Measurements from ENCODE around the gene FILIP1.

The FILIP1 gene

DNA sequence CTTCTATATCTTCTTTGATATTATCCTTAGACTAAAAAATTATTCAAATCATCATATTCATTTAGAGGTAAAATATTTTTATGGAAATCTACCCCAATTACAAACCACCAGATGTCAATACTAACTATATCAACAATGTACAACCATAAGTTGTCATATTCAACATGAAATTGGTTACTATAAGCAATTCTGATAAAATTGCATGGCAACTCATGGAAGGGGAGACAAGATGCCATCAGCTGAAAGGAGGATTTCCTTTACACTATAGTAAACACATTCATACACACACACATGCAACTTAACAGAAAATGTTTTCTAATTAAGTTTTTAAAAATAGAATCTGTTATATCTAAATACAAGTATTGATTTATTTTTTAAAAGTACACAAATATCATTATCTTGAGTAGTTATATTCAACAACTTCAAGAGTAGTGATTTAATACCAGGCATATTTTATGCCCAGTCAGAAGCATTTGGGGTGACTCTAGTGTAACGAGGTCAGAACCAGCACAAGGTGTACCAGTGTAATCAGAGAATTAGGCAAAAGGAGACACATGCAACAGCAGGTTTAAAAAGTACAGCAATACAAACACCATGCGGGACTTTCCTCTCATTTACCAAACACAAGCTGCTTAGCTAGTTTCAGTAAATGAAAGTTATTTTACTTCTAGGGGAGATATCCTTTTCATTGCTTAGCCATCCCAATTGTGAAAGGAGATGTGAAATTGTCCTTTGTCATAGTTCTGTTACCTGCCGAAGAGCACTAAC, 1.0 kb downstream of the FILIP1 start:
- no peak for DNase-seq (ENCODE audit: low read depth in 2 of 2)

DNA sequence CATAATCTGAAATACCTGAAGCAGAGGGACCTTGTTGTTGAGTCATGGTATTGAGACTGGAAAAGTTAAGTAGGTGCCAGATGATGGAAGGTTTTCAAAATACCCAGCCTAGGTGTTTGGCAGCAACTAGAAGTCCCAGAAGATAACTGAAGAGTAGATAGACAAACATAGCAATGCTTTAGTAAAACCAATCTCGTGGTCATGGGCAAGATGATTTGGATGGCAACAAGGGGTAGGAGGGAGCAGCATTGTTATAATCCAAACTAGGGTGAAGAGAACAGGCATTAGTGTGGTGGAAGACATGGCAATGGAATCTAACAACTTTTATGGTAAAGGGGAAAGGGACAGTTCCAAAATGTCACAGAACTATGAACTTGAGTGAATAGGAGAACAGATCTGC, 2.3 kb downstream of the FILIP1 start:
- DNase-seq (ENCODE audit: low read depth in 2 of 2) = no peak

DNA sequence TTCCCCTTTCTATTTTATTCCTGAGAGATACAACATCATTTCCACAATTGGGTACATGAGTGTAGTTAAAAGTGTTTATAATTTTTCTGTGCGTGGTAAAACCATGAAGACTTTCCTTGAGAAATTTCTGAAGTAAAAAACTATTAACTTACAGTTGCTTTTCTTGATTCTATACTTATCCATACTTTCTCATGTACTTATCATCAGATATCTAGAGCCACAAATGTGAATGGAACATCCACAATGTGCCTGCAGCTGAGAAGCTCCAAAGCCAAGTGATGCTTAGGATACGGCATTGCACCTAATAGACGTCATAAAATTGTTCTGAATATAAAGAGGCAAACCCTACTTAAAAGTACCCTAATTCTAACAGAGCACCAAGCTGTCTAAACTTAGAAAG, 2.9 kb downstream of the FILIP1 start:
- no peak for DNase-seq (ENCODE audit: low read depth in 2 of 2)

DNA sequence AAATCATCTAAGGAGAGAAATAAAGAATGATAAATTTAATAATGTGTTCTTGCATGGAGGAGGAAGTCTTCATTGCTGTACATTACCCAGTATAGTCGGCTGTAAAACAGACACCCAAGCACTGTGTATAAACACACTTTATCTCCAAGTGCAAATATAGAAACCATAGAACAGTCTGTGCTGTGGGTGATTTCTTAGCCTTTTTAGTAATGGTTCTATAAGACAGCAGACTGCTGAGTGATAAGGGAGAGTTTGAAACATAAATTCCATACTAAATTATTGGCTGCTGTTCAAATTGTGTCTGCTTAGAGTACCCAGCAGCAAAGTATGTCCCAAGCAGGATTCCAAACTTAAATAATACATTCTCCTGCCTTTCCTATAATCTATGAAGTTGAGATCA, 4.6 kb downstream of the FILIP1 start:
- no peak for DNase-seq (ENCODE audit: low read depth in 2 of 2)

DNA sequence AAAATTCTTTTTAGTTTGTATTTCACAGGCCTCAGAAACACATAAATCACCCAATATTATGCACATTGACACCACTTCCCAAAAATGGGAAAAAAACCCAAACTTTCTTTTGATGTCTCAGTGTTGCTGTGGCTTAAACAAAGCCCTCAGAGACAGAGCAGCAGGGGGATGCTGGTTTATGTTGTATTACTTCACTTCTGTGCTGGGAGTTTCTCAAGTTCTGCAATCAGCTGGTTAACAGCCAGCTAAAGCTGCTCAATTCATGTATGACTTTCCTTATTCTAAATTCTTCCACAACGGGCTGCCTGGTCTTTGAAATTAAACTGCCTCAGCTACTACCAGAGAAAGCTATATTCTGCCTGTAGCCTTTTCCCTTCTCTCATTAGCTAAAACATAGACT, 5.6 kb downstream of the FILIP1 start:
- DNase-seq (ENCODE audit: low read depth in 2 of 2) = no peak

DNA sequence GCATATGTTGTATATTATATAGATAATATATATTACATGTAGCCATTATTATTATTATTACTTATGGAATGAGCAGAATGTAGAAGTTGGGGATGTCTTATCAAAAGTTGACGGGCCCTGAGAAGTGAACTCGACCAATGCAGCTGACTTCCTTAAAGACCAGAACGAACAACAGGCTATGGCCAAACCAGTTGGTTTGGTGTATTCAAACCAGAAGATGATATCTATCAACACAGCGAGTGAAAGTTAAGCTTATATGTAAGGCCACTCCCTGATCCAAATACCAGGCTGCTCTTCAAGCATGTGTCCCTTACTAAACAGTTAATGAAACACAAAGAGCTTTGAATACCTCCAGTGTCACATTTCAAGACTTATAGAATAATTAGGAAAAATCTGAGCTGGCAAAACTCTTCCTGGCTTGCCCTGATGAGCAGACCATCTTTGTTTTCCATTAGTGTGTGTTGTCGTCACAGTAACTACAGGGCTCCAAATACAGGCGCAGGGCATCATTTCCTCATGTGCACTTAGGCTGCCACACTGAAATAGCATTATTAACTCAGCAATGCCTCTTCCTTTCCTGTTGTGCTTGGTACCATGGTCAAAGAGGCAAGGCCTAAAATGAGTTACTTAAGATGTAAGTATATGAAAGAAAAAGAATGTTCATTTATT, 6.6 kb downstream of the FILIP1 start:
- DNase-seq (ENCODE audit: low read depth in 2 of 2) = no peak

DNA sequence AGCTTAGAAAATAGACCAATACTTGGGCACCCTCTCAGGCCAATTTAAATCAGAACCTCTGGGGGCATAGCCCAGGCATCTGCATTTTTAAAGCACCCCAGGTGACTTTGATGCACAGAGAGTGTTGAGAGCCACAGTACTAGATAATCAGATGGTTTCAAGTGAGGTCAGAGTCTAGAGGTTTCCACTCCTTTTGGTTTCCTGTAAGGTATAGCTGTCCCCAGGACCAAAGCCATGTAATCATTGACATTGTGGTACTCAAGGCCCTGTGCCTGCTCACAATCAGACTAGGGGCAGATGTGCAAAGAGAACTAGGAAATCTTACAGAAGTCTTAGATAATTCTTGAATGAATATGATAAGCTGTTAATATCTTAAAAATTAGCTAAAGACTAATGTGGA, 9.1 kb downstream of the FILIP1 start:
- DNase-seq (ENCODE audit: low read depth in 2 of 2) = no peak

DNA sequence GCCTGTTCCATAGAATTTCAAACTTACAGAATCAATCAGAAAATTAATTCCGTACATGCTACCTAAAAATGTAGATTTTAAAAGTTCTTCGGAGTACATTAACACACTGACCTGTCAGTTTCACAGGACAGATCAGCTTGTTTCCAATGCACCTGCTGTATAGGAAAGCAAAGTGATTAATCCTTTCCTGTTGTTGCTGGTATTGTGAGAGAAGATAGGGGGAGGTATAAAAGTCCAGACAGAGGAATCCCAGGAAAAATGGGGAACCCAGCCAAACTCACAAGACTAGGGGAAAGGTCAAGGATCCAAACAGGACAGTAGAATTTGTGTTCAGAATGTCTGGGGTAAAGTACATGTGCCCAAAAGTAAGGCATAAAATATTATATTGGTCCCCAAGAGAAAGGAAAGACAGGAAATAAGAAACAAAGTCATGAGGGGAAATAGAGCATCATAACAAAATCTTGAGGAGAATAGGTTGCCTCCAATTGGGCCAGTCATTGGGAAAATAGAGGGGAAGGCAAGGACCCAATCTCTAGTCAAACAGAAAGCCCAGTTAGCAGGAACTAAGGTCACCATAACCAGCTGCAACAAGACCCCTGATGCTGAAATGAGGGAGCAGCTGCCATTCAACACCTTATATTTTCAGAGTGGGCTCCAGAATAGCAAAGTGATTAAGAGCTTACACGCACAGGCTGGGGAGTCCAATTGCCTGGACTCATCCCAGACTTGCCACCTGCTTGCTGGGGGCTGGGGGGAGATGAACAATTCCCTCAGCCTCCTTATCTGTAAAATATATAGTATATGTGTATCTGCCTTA, 10.3 kb downstream of the FILIP1 start:
- DNase-seq (ENCODE audit: low read depth in 2 of 2) = no peak

DNA sequence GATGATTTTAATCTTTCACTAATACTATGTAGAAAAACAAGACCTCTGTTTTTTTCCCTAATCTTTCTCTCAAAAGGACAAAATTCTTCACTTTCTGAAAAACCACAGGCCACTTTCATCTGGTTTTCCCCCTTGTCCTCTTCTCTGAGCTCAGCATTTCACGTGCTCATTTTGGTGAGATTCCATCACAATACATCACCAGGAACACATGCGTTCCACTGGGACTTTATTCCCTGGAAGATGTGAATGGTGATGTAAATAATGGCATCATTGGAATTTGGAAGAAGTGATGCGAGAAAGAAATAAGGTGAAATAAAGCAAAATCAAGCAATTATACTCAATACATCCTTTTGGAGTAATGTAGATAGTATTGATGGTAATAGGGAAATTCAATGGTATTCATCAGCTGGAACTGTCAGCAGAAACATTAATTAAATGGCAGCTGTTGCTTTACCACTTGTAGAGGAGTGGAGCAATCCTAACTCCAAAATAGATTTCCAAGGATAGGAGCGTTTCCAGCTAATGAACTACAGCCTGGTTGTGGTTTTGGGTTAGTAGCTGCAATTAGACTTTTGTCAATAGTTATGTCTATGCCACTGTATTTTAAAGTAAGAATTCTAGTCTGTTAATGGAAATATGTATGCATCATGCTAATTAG, 11.5 kb downstream of the FILIP1 start:
- DNase-seq (ENCODE audit: low read depth in 2 of 2) = no peak

DNA sequence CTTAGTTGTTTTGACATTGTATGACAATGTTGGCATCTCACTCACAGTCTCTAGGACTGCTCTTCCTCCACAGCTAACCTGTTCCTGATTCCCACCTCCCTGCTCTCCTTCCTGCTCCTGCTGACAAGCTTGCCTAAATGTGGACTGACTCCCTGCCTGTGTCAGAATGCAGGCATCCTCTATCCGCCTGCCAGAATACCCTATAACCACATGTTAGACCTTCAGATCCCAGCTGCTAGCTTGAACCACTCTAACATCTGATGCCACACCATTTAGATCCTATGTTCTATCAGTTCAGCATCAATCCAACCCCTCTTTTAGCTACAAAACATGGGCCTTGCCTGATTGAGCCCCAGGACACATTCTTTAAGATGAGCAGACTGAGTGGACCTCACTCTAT, 12.2 kb downstream of the FILIP1 start:
- DNase-seq (ENCODE audit: low read depth in 2 of 2) = no peak

DNA sequence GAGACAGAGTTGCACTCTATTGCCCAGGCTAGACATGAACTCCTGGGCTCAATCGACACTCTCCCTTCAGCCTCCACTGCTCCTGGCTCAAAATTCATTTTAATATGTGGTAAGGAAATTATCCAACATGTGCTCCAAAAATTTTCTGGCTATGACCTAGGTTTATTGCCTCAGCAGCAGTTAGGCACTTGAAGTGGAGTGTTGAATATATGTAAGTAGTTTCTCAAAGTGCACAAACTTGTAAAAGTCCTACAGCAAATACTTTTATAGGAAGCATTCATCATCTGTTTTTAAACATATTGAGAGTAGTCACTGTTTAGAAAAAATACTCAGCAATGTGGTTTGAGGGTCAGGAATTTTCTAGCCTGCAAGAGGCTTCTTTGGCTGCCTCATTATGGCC, 13.2 kb downstream of the FILIP1 start:
- no peak for DNase-seq (ENCODE audit: low read depth in 2 of 2)

DNA sequence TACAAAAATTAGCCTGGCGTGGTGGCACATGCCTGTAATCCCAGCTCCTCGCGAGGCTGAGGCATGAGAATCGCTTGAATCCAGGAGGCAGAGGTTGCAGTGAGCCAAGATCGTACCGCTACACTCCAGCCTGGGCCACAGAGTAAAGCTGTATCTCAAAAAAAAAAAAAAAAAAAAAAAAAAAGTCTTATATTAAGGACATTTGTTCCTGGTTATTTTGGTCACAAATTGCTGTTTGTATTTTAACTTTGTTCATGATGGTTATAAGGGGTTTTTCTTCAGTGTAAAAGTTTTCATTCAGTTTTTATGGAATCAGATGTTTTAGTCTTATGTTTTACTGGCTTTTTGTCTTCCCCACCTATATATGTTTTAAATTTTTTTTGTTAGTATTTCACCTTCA, 13.9 kb downstream of the FILIP1 start:
- no peak for DNase-seq (ENCODE audit: low read depth in 2 of 2)

DNA sequence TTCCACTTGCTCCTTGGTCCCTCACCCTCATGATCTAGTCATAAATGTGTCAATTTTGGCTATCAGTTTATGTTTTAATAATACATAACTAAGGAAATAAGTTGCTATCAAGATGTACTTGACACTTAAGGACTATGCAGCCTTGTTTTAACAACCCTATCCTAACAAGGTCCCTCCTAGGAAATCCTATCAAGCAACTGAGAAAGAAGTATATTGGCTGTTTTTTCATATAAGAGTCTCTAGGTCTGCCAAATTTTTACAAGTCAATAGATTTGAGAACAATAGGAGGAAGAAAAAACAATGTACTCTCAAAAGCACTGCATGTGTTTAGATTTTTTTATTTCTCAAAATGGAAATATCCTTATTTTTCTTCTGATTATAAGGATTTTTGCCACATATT, 14.7 kb downstream of the FILIP1 start:
- no peak for DNase-seq (ENCODE audit: low read depth in 2 of 2)

DNA sequence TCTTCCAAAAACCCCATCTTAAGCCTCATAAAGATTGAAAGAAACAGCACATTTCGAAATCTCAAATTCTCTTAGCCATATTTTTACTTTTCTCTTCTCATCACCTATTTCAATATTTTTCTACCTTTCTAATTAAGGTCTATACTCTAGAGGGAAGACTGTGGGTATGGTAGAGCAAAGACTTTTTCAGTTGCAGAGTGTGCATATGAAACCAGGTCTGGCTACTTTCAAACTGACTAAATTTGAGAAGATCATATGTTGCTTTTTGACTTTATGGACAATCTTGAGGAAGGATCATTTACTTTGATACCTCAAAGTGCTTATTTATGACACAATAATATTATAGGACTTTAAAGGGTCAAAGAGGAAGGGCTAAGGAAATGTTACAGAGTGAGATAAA, 20.7 kb downstream of the FILIP1 start:
- DNase-seq (ENCODE audit: low read depth in 2 of 2) = no peak

DNA sequence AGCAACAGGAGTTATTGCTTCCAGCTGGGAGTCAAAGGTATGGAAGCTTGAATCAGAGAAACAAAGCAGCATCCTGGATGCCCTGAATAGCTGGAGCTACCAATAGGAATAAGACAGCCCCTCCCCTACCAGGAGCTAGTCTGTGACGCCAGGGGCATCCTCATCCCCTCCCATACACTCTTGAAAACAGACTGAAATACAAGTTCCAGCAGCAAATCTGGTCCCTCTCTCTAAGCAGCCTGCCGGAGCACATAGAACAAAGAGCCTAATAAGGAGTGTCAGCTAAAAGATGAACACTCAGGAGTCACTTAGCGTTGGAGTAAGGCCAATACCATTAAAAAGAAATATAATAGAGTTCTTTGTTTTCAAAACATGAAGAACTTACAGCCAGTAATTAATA, 25.6 kb downstream of the FILIP1 start:
- no peak for DNase-seq (ENCODE audit: low read depth in 2 of 2)

DNA sequence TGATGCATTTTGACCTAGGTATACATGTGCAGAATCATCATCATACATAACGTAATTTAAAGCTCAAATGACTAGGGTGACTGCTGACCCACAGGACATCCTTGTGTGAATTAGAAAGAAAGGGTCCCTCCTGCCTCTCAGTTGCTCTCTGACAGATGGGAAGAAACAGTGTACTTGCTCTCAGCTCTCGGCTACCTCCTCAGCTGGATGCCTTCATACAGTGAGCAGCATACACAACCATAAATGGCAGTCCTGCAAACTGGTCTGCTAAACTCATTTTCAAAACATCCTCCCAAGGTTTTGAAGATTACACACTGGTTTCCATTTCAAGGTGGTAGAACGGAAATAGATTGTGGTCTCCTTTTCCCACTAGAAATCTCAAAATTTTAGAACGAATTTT, 26.3 kb downstream of the FILIP1 start:
- DNase-seq (ENCODE audit: low read depth in 2 of 2) = no peak

DNA sequence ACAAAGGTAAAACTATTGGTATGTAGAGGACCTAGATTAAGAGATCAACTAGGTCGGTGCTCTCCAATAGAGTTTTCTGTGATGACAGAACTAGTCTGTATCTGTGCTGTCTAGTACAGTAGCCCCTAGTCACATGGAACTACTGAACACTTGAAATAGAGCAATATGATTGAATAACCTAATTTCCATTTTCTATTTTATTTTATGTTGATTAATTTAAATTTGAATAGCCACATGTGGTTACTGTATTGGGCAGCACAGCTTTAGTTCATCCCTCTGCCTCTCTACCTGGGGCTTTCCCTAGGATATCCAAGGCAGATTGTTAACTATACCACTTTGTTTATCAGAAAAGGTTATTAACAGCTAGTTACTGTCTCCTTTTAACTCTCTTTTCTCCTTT, 27.0 kb downstream of the FILIP1 start:
- no peak for DNase-seq (ENCODE audit: low read depth in 2 of 2)

DNA sequence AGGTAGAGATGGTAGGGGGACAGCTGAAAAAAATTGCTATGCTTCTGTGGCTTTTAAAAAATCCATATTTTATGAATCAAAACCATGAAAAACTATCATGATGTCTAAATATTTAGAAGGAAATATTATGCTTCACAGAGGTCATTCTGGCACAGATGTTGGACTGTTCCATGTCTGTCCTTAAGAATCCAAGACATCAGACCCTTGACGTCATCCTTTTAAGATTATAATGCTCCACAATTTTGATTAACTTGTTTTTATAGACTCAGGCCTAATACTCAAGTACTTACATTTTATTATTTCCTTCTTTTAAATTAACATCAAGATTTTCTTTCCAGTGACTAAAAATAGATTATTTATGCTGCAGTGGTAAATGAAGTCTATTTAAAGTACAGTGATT, 29.7 kb downstream of the FILIP1 start:
- no peak for DNase-seq (ENCODE audit: low read depth in 2 of 2)

DNA sequence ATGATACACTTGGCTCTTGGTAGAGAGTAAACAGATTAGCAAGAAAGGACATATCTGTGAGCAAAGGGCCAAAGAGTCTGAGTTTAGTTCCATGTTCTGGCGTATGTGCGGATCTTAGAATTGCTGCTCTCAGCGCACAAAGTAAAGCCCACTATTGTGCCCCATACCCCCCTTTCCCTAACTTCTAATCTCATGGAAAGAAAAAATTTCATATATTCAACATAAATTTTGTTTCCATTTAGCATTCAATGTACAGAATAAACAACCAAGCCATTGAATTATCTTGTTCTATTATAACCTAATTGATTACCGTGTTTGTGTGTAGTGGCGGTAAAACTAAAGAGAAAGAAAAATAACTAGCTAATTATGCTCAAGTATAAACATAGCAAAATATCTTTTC, 30.5 kb downstream of the FILIP1 start:
- no peak for DNase-seq (ENCODE audit: low read depth in 2 of 2)

DNA sequence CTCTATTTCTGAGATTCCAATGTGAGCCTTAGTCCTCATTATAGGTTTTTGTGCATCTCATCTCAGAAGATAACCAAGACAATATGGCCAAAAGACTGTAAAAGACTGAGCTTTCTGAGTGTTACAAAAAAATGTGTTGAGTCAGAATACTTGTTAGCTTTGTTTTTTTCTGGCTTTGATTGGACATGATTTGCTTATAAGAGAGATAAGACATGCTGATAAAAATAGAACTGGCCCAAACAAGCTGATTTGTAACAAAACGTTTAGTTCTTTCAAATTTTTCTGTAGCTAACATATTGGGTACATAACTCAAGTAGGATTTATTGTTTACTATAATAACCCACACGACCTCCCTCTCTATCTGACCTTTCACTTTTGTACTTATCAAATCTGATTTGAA, 32.9 kb downstream of the FILIP1 start:
- DNase-seq (ENCODE audit: low read depth in 2 of 2) = no peak

DNA sequence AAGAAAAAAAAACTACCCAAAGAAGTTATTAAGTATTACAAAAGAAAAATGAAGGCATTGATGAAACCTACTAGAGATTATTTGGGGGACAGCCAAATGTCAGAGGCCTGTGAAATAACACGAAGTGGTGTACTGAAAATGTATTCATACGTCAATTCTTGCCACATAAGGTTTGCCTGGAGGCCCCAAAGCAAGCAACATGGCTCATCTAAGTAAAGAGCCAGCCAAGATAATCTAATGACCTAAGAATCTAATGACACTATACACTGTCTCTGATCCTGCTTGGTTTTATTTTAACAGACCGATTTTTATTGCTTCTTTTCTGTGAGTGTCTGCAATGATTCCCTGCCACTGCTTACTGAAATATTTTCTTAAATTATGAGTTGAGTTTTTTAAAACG, 34.7 kb downstream of the FILIP1 start:
- no peak for DNase-seq (ENCODE audit: low read depth in 2 of 2)

DNA sequence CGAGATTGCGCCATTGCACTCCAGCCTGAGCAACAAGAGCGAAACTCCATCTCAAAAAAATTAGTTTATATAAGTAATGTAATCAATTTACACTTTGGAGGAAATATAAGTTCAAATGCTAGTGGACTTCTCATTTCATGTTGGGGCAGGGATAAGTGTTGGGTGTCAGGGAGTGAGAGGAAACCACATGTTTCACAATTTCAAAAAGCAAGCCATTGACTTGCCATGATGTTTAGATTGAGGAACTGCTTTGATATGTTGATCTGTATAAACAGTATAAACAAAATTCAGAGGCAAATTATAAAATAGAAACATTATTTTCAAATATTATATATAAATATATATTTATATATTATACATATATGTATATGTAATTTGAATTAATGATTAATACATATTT, 42.7 kb downstream of the FILIP1 start:
- no peak for DNase-seq (ENCODE audit: low read depth in 2 of 2)

Measured in stimulated activated CD4-positive, alpha-beta T cell treated with anti-CD3 and anti-CD28 coated beads, Interleukin-4, amount 100 ng/mL, for 48 hours (primary cell).